Measurements from ENCODE around the gene KSR2. TPM values are rescaled to one million over a fixed set of nuclear protein-coding genes. Genes with fewer than 3 reads are reported as not detected.

The KSR2 gene
- total and polyA plus RNA-seq, 10 of the 15 experiments (the other 5 are each of a cell fraction or from before 2014, with no cell fraction given) = under 0.01 to 1.5 (median 0.01) TPM; not detected in 3

DNA sequence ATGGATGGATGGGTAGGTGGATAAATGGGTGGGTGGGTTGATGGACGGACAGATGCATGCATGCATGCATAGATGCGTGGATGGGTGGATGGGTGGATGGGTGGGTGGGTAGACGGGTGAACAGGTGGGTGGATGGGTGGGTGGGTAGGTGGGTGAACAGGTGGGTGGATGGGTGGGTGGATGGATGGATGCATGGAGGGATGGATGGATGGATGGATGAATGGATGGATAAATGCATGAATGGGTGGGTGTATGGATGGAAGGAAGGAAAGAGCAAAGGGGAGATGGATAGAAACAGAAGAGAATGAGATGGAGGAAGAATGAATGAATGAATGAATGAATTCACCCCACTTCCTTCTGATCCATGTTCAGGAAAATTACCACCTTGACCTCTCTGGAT is 143.0 kb downstream of the KSR2 start (continued):
- TF ChIP-seq RBBP5 (conservative IDR thresholded peaks at IDR 0.05) = no peak
- TF ChIP-seq ETV6 (conservative IDR thresholded peaks at IDR 0.05 in 1 of 2, IDR thresholded peaks at IDR 0.05 in 1 of 2; ENCODE audit: borderline replicate concordance in 1 of 2, low read depth in 1 of 2) = no peak
- TF ChIP-seq, protein P1, sequence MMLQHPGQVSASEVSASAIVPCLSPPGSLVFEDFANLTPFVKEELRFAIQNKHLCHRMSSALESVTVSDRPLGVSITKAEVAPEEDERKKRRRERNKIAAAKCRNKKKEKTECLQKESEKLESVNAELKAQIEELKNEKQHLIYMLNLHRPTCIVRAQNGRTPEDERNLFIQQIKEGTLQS (IDR thresholded peaks at IDR 0.05; ENCODE audit: borderline replicate concordance, extremely low read depth, low read depth, low read length) = no peak
- no peak for TF ChIP-seq CEBPB (IDR thresholded peaks at IDR 0.05; ENCODE audit: borderline replicate concordance in 1 of 2, low read depth in 2 of 2, low read length in 2 of 2)
- TF ChIP-seq MYB (IDR thresholded peaks at IDR 0.05; ENCODE audit: borderline replicate concordance, low read depth, low read length) = no peak
- TF ChIP-seq MEF2A (IDR thresholded peaks at IDR 0.05; ENCODE audit: insufficient read depth, low read depth, low read length) = no peak
- TF ChIP-seq NFYB (IDR thresholded peaks at IDR 0.05; ENCODE audit: insufficient read depth, low read depth, low read length) = no peak
- TF ChIP-seq, protein P2, sequence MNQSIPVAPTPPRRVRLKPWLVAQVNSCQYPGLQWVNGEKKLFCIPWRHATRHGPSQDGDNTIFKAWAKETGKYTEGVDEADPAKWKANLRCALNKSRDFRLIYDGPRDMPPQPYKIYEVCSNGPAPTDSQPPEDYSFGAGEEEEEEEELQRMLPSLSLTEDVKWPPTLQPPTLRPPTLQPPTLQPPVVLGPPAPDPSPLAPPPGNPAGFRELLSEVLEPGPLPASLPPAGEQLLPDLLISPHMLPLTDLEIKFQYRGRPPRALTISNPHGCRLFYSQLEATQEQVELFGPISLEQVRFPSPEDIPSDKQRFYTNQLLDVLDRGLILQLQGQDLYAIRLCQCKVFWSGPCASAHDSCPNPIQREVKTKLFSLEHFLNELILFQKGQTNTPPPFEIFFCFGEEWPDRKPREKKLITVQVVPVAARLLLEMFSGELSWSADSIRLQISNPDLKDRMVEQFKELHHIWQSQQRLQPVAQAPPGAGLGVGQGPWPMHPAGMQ (IDR thresholded peaks at IDR 0.05; ENCODE audit: borderline replicate concordance) = no peak
- no peak for TF ChIP-seq RB1 (IDR thresholded peaks at IDR 0.05; ENCODE audit: borderline replicate concordance)

DNA sequence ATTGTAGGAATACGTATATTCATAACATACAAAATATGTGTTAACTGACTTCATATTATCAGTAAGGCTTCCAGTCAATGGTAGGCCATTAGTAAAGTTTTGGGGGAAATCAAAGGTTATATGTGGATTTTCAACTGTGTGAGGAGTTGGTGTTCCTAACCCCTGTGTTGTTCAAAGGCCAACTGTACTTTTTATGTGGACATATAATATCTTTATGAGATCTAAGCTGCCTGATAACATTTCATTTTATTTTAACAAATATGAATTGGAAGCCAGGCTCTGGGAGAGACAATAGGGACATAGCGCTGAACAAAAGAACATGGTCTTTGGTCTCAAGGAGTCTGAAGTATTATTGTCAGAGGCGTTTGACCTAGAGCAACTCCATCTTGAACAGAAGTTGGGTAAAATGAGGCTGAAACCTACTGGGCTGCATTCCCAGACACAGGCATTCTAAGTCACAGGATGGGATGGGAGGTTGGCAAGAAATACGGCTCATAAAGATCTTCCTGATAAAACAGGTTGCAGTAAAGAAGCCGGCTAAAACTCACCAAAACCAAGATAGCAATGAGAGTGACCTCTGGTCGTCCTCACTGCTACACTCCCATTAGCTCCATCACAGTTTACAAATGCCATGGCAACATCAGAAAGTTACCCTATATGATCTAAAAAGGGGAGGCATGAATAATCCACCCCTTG is 147.2 kb downstream of the KSR2 start:
- Histone ChIP-seq H3K27me3 (replicated peaks in 1 of 2; ENCODE audit: control insufficient read depth in 2 of 2, insufficient read depth in 2 of 2, low read length in 1 of 2) (no peaks in the 10 kb centered on the region), H3K36me3 (ENCODE audit: control insufficient read depth in 2 of 2, insufficient read depth in 2 of 2, low read length in 1 of 2) (no peaks in the 10 kb centered on the region), H2AFZ (ENCODE audit: control insufficient read depth, low read depth, low read length) (no peak overlapping the region), H4K20me1 (ENCODE audit: control insufficient read depth, insufficient read depth) (no peaks in the 10 kb centered on the region), H3K9ac (ENCODE audit: control insufficient read depth, insufficient read depth, low read length) (no peak overlapping the region), H3K4me3 (no peak overlapping the region), H3K9me3 (replicated peaks; ENCODE audit: control insufficient read depth, insufficient read depth, low read length) (no peaks in the 10 kb centered on the region; the same call in 2 of the 3 replicates), H3K27ac (ENCODE audit: control insufficient read depth, insufficient read depth) (no peak overlapping the region), H3K79me2 (ENCODE audit: control insufficient read depth, insufficient read depth, low read length) (no peaks in the 10 kb centered on the region), H3K4me1 (ENCODE audit: control insufficient read depth, insufficient read depth, low read length) (no peaks in the 10 kb centered on the region), H3K4me2 (ENCODE audit: control insufficient read depth, insufficient read depth) (no peak overlapping the region)
- ChIA-PET SMC1A (ENCODE audit: uncharacterized antibody, unreplicated experiment) (no interaction called here), RAD21 (ENCODE audit: unreplicated experiment) (no interaction called here), CTCF (no interaction called here), POLR2A (no interaction called here)
- ATAC-seq (no peak), DNase-seq (ENCODE audit: low read depth, low spot score) (no peak), FAIRE-seq (no peak)
- intact Hi-C loops (cut with micrococcal nuclease; ENCODE audit: unreplicated experiment) (no loop called here), in situ Hi-C loops (cut with MboI) (no loop called here)
- TF ChIP-seq FOS (IDR thresholded peaks at IDR 0.05; ENCODE audit: borderline replicate concordance, extremely low read depth, insufficient read length) = no peak
- TF ChIP-seq RAD21 (IDR thresholded peaks at IDR 0.05; ENCODE audit: insufficient read depth, low read depth, low read length) = no peak
- TF ChIP-seq, protein P3, sequence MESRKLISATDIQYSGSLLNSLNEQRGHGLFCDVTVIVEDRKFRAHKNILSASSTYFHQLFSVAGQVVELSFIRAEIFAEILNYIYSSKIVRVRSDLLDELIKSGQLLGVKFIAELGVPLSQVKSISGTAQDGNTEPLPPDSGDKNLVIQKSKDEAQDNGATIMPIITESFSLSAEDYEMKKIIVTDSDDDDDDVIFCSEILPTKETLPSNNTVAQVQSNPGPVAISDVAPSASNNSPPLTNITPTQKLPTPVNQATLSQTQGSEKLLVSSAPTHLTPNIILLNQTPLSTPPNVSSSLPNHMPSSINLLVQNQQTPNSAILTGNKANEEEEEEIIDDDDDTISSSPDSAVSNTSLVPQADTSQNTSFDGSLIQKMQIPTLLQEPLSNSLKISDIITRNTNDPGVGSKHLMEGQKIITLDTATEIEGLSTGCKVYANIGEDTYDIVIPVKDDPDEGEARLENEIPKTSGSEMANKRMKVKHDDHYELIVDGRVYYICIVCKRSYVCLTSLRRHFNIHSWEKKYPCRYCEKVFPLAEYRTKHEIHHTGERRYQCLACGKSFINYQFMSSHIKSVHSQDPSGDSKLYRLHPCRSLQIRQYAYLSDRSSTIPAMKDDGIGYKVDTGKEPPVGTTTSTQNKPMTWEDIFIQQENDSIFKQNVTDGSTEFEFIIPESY (IDR thresholded peaks at IDR 0.05) = no peak
- BruUV-seq (replicated peaks) = no TSS peak
- WGBS (ENCODE audit: insufficient coverage, insufficient replicate concordance, low lambda C conversion rate, missing lambda C conversion rate) = 33% methylated on average over 6 of the region's 6 CpGs

Measured in GM12878 (cell line).